Measurements from ENCODE around the gene SLC25A41.
A peak's percentile ranks its signal among the peaks of the same experiment; 100 is the strongest.
"Not testable (repeated sequence)": the region's sequence is repeated elsewhere in the genome, so short reads cannot be mapped to it uniquely, and the experiment has no call there.

SLC25A41 gene

DNA sequence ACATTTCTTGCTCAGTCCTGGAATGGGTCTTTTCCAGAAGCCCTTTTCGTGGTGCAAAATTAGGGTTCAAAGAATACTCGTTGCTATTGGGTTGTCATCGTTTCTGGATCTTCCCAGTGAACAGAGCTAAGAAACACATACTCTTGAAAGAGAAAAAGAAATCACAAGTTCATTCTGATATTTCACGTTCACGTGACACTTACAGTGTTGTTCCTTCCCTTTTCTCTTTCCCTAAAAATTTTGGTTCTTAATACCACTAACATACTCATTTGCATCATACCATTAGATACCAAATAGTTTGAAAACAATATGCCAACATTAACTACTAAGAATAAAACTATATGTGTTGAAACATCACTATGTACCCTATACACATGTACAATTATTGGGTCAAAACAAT is 27.2 kb downstream of the SLC25A41 start:
- H3K4me3 ChIP-seq (ENCODE audit: low read depth, low read length), result no peak overlapping the region
- TF ChIP-seq, protein P1, sequence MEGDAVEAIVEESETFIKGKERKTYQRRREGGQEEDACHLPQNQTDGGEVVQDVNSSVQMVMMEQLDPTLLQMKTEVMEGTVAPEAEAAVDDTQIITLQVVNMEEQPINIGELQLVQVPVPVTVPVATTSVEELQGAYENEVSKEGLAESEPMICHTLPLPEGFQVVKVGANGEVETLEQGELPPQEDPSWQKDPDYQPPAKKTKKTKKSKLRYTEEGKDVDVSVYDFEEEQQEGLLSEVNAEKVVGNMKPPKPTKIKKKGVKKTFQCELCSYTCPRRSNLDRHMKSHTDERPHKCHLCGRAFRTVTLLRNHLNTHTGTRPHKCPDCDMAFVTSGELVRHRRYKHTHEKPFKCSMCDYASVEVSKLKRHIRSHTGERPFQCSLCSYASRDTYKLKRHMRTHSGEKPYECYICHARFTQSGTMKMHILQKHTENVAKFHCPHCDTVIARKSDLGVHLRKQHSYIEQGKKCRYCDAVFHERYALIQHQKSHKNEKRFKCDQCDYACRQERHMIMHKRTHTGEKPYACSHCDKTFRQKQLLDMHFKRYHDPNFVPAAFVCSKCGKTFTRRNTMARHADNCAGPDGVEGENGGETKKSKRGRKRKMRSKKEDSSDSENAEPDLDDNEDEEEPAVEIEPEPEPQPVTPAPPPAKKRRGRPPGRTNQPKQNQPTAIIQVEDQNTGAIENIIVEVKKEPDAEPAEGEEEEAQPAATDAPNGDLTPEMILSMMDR (IDR thresholded peaks at IDR 0.05; ENCODE audit: insufficient read depth, low read depth, low read length, missing control alignments), result no peak
- DNase-seq (ENCODE audit: low read depth), result no peak

DNA sequence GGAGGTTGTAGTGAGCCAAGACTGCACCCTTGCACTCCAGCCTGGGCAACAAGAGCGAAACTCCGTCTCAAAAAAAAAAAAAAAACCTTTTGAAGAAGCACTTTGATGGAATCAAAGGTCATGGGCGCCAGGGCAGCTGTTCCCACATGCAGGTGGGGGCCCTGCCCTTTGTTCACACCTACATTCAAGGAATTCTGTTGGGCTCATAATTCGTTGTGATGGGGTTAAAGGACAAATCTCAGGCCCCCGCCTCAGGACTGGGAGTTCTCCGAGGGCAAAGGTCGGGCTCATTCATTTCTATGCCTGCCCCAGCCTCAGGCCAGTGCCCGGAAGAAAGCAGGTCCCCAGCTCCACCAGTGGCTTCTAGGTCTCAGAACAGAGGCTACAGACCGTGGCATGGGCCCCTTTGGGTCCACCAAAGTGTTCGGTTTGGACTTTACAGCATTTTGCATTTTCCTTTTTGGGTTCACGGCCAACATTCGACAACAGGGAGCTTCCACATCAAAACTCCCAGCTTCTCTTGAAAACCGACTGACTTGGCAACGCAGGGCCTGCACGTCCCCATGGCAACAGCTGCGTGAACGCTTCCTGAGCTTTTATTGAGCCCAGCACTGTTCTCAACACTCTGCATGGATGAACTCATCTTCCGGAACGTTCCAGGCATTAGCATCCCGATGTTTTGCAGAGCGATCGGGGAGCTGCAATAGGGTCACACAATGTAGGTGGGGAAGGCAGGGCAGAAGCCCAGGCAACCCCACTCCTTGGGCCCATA is 30.5 kb downstream of the SLC25A41 start:
- no peak overlapping the region for H3K4me3 ChIP-seq (ENCODE audit: low read depth, low read length)
- no peak for DNase-seq (ENCODE audit: low read depth)
- TF ChIP-seq, protein P1 (IDR thresholded peaks at IDR 0.05; ENCODE audit: insufficient read depth, low read depth, low read length, missing control alignments), result no peak

DNA sequence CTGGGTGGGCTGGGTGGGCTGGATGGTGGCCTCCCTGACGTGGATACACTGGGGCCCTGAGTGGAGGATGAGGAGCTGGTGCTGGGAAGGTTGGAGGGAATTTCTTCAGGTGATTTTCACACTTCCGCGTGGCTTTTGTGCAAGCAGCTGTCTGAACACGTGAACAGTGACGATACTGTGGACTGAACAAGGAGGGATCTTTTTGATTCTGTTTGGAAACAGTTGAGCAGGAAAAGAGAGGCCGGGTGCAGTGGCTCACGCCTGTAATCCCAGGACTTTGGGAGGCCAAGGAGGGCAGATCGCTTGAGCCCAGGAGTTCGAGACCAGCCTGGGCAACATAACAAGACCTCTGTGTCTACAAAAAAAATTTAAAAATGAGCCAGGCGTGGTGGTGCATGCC is 31.5 kb downstream of the SLC25A41 start:
- no peak for DNase-seq (ENCODE audit: low read depth)
- TF ChIP-seq, protein P1 (IDR thresholded peaks at IDR 0.05; ENCODE audit: insufficient read depth, low read depth, low read length, missing control alignments), result no peak
- H3K4me3 ChIP-seq (ENCODE audit: low read depth, low read length), result no peak overlapping the region

DNA sequence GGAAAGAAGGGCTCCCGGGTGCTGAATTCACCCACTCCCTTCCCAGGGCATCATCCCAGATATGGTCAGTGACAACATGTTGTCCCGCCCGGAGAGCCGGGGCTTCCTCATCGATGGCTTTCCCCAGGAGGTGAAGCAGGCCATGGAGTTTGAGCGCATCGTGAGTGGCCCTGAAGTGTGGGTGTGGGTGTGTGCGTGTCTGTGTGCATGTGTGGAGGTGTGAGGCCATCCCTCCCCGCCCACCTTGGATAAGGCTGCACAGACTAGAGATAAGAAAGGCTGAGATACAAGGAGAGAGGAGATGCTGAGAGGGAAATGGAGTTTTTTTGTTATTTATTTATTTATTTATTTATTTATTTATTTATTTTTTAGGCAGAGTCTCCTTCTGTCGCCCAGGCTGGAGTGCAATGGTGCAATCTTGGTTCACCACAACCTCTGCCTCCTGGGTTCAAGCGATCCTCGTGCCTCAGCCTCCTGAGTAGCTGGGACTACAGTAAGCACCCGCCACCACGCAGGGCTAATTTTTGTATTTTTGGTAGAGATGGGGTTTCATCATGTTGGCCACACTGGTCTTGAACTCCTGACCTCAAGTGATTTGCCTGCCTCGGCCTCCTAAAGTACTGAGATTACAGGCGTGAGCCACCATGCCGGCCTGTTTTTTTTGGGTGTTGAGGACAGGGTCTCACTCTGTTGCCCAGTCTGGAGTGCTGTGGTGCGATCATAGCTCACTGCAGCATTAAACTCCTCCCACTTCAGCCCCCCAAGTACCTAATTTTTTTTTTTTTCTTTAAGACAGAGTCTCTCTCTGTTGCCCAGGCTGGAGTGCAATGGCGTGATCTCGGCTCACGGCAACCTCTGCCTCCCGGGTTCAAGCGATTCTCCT is 33.3 kb downstream of the SLC25A41 start:
- H3K4me3 ChIP-seq (ENCODE audit: low read depth, low read length), result not testable (repeated sequence)

DNA sequence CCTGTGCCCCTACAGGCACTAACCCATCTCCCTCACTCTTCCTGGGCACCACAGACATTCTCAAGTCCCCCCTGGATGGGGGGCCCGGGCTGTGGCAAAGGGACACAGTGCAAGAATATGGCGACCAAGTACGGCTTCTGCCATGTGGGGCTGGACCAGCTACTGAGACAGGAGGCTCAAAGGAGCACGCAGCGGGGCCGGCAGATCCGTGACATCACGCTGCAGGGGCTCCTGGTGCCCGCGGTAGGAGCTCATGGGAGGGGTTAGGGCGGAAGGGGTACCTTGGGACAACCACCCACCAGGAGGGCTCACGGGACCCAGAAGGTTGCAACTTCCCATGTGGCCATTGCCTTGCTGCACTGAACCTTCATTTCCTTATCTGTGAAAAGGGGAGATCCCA is 37.3 kb downstream of the SLC25A41 start:
- no peak for DNase-seq (ENCODE audit: low read depth)
- TF ChIP-seq, protein P1 (IDR thresholded peaks at IDR 0.05; ENCODE audit: insufficient read depth, low read depth, low read length, missing control alignments), result no peak
- H3K4me3 ChIP-seq (ENCODE audit: low read depth, low read length), result no peak overlapping the region

More for the DNA sequence above, 33.3 kb downstream of the SLC25A41 start:
- not testable (repeated sequence) for DNase-seq (ENCODE audit: low read depth)

DNA sequence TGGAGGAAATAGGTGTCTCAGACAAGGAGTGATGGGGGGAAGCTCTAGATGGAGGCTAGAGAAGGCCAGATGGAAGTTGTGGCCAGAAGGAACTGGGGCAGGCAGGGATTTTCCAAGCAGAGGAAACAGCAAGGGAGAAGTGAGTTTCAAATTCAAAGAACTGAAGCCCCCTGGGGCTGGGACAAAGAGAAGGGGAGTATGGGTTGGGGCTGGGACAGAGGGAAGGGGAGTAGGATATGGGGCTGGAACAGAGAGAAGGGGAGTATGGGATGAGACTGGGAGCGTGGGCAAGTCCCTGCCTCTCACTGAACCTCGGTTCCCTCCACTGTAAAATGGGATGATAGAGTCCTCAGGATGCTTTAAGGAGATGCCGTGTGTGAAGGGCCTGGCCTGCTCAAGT is 38.7 kb downstream of the SLC25A41 start:
- no peak overlapping the region for H3K4me3 ChIP-seq (ENCODE audit: low read depth, low read length)
- DNase-seq (ENCODE audit: low read depth), result no peak
- TF ChIP-seq, protein P1 (IDR thresholded peaks at IDR 0.05; ENCODE audit: insufficient read depth, low read depth, low read length, missing control alignments), result no peak

DNA sequence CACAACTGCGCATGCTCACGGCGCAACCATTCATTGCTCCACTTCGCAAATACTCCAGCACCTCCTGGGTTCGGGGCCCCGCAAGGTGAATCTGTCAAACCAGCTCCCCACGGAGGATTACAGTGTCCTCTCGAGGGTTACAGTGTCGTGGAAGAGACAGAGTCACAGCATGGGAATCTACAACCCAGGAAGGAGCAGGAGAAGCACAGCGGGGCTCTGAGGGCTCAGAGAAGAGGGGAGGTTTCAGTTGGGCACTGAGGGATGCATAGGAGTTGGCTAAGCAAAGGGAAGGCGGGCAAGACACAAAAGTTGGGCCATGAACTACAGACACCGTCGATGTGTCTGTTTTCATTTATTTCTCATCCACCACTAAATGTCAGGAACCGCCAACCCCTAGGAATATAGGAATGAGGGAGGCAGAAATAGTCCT is 39.6 kb downstream of the SLC25A41 start:
- peak overlapping the region; percentile 77 for H3K4me3 ChIP-seq (ENCODE audit: low read depth, low read length)
- DNase-seq (ENCODE audit: low read depth), result no peak
- TF ChIP-seq, protein P1 (IDR thresholded peaks at IDR 0.05; ENCODE audit: insufficient read depth, low read depth, low read length, missing control alignments), result no peak
